RPMI8226 (cell line): ENCODE measurements around the gene YAF2.
A peak's percentile ranks its signal among the peaks of the same experiment; 100 is the strongest.
"Not testable (repeated sequence)": the region's sequence is repeated elsewhere in the genome, so short reads cannot be mapped to it uniquely, and the experiment has no call there.

Source experiments
- DNase-seq: peaks from one replicate; pipeline ENCODE4 v3.0.0-alpha.2; 2015

YAF2 gene

DNA sequence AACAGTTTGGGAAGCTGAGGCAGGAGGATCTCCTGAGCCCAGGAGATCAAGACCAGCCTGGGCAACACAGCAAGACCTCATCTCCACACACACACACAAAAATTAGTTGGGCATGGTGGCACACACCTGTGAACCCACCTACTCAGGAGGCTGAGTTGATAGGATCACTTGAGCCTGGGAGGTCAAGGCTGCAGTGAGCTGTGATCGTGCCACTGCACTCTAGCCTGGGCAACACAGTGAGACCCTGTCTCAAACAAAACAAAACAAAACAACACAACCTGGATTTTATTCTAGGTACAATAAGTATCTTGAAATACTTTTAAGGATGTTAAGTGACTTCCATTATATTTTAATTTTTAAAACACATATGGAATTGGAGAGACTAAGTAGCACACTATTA lies 45.8 kb downstream of the YAF2 start:
- DNase-seq = no peak

- no peak for DNase-seq
These were observed 47.7 kb downstream of the YAF2 start for GRCh38 chr12:42190376-42190775.

- DNase-seq = not testable (repeated sequence)
These were observed 49.8 kb downstream of the YAF2 start for GRCh38 chr12:42188275-42188674.

- no peak for DNase-seq
These were observed 50.2 kb downstream of the YAF2 start for GRCh38 chr12:42187799-42188198.

- no peak for DNase-seq
These were observed 51.3 kb downstream of the YAF2 start for GRCh38 chr12:42186793-42187192.

- DNase-seq = no peak
These were observed 55.7 kb downstream of the YAF2 start for GRCh38 chr12:42182394-42182793.

DNA sequence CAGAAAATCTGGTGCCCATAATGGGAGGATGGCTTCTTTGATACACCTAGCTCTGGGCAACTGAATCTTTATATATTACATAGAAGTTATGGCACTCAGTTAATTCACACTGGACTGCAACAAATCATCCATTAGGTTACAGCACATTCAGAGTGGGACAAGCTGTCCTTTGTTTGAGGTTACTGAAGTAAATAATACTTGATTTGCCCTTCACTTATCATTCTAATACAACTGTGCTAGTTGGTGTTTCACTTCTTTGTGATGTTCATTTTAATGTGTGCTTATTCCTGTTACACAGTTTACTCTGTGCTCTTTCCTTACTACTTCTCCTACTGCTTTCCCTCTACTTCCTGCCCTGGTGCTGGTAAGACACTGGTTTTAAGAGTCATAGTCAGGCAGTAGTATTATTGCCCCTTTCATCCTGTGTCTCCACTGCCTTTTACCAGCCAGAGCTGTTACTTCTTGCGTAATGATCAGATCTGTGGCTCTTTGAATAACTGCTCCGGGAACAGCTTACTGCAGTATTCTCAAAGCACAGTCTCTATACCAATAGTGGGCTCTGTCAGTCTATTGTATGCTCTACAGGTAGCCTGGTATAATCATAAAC lies 57.0 kb downstream of the YAF2 start:
- DNase-seq = no peak

GRCh38 chr12:42178101-42178500 lies 59.9 kb downstream of the YAF2 start:
- DNase-seq = no peak

DNA sequence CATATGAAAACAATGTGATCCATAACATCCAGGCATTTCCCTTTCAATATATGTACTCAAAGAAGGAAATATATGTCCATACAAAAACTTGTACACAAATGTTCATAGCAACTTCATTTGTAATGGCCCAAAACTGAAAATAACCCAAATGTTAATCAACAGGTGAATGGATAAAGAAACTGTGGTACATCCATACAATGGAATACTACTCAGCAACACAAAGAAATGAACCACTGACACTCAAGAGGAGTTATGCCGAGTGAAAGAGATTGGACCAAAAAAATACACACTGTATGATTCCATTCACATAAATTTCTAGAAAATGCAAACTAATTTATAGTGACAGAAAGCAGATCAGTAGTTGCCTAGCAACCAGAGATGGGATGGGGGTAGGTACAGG lies 63.1 kb downstream of the YAF2 start:
- DNase-seq = no peak

GRCh38 chr12:42173961-42174521 lies 64.0 kb downstream of the YAF2 start:
- DNase-seq = no peak

GRCh38 chr12:42172441-42173210 lies 65.4 kb downstream of the YAF2 start:
- DNase-seq = no peak

- no peak for DNase-seq
These were observed 70.3 kb downstream of the YAF2 start for GRCh38 chr12:42167711-42168110.

GRCh38 chr12:42166501-42166900 lies 71.5 kb downstream of the YAF2 start:
- DNase-seq = no peak

GRCh38 chr12:42163913-42164312 lies 74.1 kb downstream of the YAF2 start:
- no peak for DNase-seq

DNA sequence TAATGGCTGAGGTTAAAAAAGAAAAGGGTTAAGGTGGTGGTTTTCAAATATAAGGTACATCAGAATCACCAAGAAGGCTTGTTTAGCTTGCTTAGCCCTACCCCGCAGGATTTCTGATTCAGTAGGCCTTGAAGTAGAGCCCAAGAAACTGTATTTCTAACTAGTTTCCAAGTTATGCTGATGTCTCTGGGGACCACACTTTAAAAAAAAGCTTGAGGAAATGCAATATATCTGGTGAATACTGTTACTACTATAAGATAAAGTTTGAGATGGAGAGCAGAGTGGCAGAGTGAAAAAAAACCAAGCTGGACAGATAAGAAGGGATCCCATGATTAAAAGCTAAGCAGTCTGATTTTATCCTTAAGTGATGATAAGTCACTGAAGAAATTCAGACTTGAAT lies 75.1 kb downstream of the YAF2 start:
- DNase-seq = no peak

- DNase-seq = no peak
These were observed 75.9 kb downstream of the YAF2 start for GRCh38 chr12:42162193-42162592.

DNA sequence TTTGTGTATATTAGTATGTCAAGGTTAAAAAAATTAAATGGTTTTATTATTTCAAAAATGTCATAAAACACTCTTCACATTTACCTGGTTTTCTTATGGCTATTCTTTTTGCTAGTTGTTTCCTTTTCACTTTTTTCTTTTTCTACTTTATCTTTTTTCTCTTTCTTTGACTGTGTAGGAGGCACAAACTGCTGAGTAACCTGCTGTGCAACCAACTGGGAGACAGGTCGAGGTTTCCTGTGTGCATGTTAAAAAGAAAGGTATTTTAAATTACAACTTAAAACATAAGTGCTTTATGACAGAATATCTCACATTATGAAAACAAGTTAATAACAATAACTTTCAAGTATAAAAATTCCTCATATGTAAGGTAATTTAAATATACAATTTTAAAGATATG lies 76.5 kb downstream of the YAF2 start:
- no peak for DNase-seq

GRCh38 chr12:42156232-42156631 lies 81.8 kb downstream of the YAF2 start:
- DNase-seq = no peak

GRCh38 chr12:42145552-42146215 lies 92.4 kb downstream of the YAF2 start:
- no peak for DNase-seq

GRCh38 chr12:42145197-42145549 lies 92.9 kb downstream of the YAF2 start:
- DNase-seq = no peak

DNA sequence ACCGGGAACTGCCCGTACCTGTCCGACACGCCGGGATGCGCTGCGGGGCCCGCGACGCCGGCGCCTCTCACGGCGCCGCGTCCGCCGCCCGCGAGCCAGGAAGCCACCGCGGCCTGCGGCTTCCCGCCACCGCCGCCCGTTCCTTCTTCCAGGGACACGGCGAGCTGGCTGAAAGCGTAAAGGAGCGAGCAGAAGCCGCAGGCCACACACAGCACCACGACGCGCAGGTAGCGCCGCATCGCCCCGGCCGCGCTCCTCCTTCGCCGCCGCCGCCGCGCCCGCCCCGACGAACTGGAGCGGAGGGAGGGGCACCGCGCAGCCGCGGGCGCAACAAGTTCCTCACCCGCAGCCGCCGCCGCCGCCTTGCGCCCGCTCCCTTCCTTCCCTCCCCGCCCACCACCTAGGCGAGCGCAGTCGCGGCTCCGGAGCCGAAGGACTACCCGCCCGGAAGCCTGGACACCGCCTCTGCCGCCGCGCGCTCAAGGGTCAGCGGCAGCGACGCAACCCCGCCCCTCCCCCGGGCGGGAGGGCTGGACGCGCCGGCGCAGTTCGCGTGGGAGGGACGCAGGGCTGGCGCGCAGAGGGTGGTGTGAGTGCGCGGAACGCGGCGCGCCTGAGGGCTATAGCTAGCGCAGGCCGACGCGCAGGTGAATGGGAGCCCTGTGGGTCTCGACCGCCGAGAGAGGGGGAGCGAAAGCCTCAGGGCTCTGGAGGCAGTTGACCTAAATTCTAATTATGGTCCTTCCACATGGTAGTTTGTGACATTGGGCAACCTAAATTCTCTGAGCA lies 93.4 kb downstream of the YAF2 start, which contains the start of gene GXYLT1:
Gene GXYLT1, minus strand, starts transcription at position 467 of the 789 bp plus-strand sequence. Its CDS starts 228 bp downstream, at position 239.
- DNase-seq = peak; percentile 96

- DNase-seq = no peak
These were observed 94.0 kb downstream of the YAF2 start for GRCh38 chr12:42144158-42144407.

- DNase-seq = peak; percentile 4
These were observed 94.4 kb downstream of the YAF2 start for GRCh38 chr12:42143452-42144157.
